HepG2 (cell line): Measurements from ENCODE around the gene KCNS1. TPM values are rescaled to one million over a fixed set of nuclear protein-coding genes. Genes with fewer than 3 reads are reported as not detected.

Source experiments
- ATAC-seq: fragments of 200-7000 bp; cut with Tn5 transposase; 3 replicates; pipeline ENCODE4 v1.9.1; 2020; ENCODE audit warnings: mild to moderate bottlenecking, moderate library complexity
- BruUV-seq: library from RNA; stranded (reverse); fragments of 400-500 nt; replicated peaks from 2 replicates; lab custom pipeline; 2021; lab: Mats Ljungman, UMichigan
- CTCF ChIA-PET: fragments of 300-600 bp; formaldehyde crosslinking; extraction: SDS; loops from one replicate; lab custom pipeline; 2021; ENCODE audit warnings: low total read pairs, inconsistent platforms, low intra/inter-chr PET ratio; lab: Yijun Ruan, JAX
- POLR2A ChIA-PET: fragments of 350-600 bp; sonication (Branson Sonifier 250); formaldehyde crosslinking; loops from one replicate; lab custom pipeline; 2020; ENCODE audit warnings: antibody characterized with exemption, inconsistent platforms; lab: Yijun Ruan, JAX
- DNase-seq: peaks from one replicate; pipeline ENCODE4 v3.0.0-alpha.2; 2015; ENCODE audit warnings: low spot score
- FAIRE-seq: peaks from 3 replicates; lab custom pipeline; 2011; peaks lifted over from hg19 to GRCh38; lab: Jason Lieb, UNC
- H2AFZ ChIP-seq: one replicate; pipeline ENCODE4 v1.6.1; 2011; ENCODE audit warnings: low read length, inconsistent platforms
- H3K27ac ChIP-seq: fragments of 300-600 bp; 3 replicates; pipeline ENCODE4 v1.8.0; 2011; ENCODE audit warnings: mixed run types, mild to moderate bottlenecking, mixed read lengths, low read length, inconsistent platforms; ENCODE audit not compliant: insufficient read depth; ENCODE audit errors: extremely low read length
- H3K27me3 ChIP-seq, 2 experiments: fragments of 200-600 bp in 1 of 2; 2 replicates in 1 of 2; 3 replicates in 1 of 2; pipeline versions ENCODE4 v1.6.0 to v1.8.0; 2011; ENCODE audit warnings: low read length in 2 of 2, mild to moderate bottlenecking in 2 of 2, moderate library complexity in 2 of 2, inconsistent platforms in 1 of 2; ENCODE audit not compliant: insufficient read depth in 2 of 2, control insufficient read depth in 1 of 2
- H3K36me3 ChIP-seq, 2 experiments: fragments of 200-600 bp in 1 of 2; replicated peaks in 1 of 2; 2 replicates in 1 of 2; 3 replicates in 1 of 2; pipeline versions ENCODE4 v1.5.1 to v1.8.0; 2011; ENCODE audit warnings: low read length in 2 of 2, inconsistent platforms in 1 of 2; ENCODE audit not compliant: insufficient read depth in 2 of 2, control insufficient read depth in 1 of 2
- H3K4me1 ChIP-seq: 2 replicates; pipeline ENCODE4 v1.5.1; 2012; ENCODE audit warnings: low read length, inconsistent platforms; ENCODE audit not compliant: insufficient read depth
- H3K4me2 ChIP-seq: 2 replicates; pipeline ENCODE4 v1.6.0; 2011; ENCODE audit warnings: low read depth, low read length, inconsistent platforms
- H3K4me3 ChIP-seq, 3 experiments: fragments of 200-600 bp in 1 of 3; sonication (generic), shearing (Covaris generic) in 1 of 3; replicated peaks in 1 of 3; 2 replicates each; pipeline ENCODE4 v1.5.1; 2011 to 2016; ENCODE audit warnings: low read length in 3 of 3, inconsistent platforms in 2 of 3, low read depth in 2 of 3, mild to moderate bottlenecking in 2 of 3, control low read depth in 1 of 3, mixed read lengths in 1 of 3; ENCODE audit not compliant: insufficient read depth in 1 of 3
- H3K79me2 ChIP-seq: one replicate; pipeline ENCODE4 v1.6.1; 2011; ENCODE audit warnings: low read length, inconsistent platforms; ENCODE audit not compliant: insufficient read depth
- H3K9ac ChIP-seq: 2 replicates; pipeline ENCODE4 v1.6.0; 2011; ENCODE audit warnings: mild to moderate bottlenecking, low read depth, low read length, inconsistent platforms; ENCODE audit not compliant: insufficient read depth
- H3K9me3 ChIP-seq: 2 replicates; pipeline ENCODE4 v1.5.1; 2012; ENCODE audit warnings: mild to moderate bottlenecking, low read length
- H4K20me1 ChIP-seq: 2 replicates; pipeline ENCODE4 v1.6.0; 2011; ENCODE audit warnings: inconsistent platforms, mild to moderate bottlenecking, low read length, moderate library complexity; ENCODE audit not compliant: insufficient read depth
- HES4 ChIP-seq: sonication (generic); formaldehyde crosslinking; IDR thresholded peaks from 2 replicates; pipeline ENCODE4 v1.9.0; 2021; ENCODE audit warnings: mild to moderate bottlenecking, missing genetic modification reagents, borderline replicate concordance
- MBD4 ChIP-seq: IDR thresholded peaks from 2 replicates; pipeline ENCODE4 v1.6.1; 2012; ENCODE audit warnings: low read length, inconsistent platforms, borderline replicate concordance
- MTA1 ChIP-seq: sonication (generic); formaldehyde crosslinking; IDR thresholded peaks from 2 replicates; pipeline ENCODE4 v1.4.0; 2020; ENCODE audit warnings: missing genetic modification reagents, mild to moderate bottlenecking, borderline replicate concordance
- MTERF4 ChIP-seq: sonication (generic); formaldehyde crosslinking; IDR thresholded peaks from 2 replicates; pipeline ENCODE4 v1.8.0; 2023; ENCODE audit warnings: mild to moderate bottlenecking, missing genetic modification reagents
- ZNF709 ChIP-seq: sonication (generic); formaldehyde crosslinking; IDR thresholded peaks from 2 replicates; pipeline ENCODE4 v1.5.0; 2020; ENCODE audit warnings: mild to moderate bottlenecking, missing genetic modification reagents
- WGBS: methylation state at CpG from one replicate; pipeline ENCODE4 v1.1.6; 2017; ENCODE audit warnings: low lambda C conversion rate; 5-methylcytosine and 5-hydroxymethylcytosine counted together
- in situ Hi-C: cut with HindIII; loops from 2 replicates; pipeline ENCODE4 v1.10.0; 2017; ENCODE audit warnings: low pct_unique_long_range_greater_than_20kb; ENCODE audit not compliant: extremely low pct_ligation_motif_present
- intact Hi-C: fragments of 100-400 bp; cut with micrococcal nuclease; formaldehyde crosslinking; loops from one replicate; pipeline ENCODE4 v1.10.0; 2022; ENCODE audit not compliant: unreplicated experiment
- polyA plus RNA-seq, 8 experiments: library from polyadenylated mRNA; depleted of rRNA in 3 of 8; stranded (reverse) in 7 of 8; unstranded in 1 of 8; fragments of >200 nt; fragmentation: Illumina TruSeq in 4 of 8; extraction: Trizol in 4 of 8; gene quantifications; 2 replicates each; pipeline versions ENCODE4 v1.2.1 to v1.2.3, GENCODE V29; 2011 to 2016; ENCODE audit warnings: low read depth in 4 of 8, missing spikeins in 1 of 8, mixed read lengths in 1 of 8; ENCODE audit not compliant: insufficient read depth in 1 of 8
- total RNA-seq, 5 experiments: library from RNA; depleted of rRNA; stranded (reverse); fragments of >200 nt; fragmentation: Illumina TruSeq; extraction: Trizol; gene quantifications; 2 replicates each; pipeline ENCODE4 v1.2.3, GENCODE V29; 2016; ENCODE audit warnings: low read depth in 1 of 5

KCNS1 gene
- total and polyA plus RNA-seq, 2 of the 13 experiments (the other 11 are each of a cell fraction or from before 2014, with no cell fraction given): 0.03 TPM; not detected in 1

GRCh38 chr20:45094864-45095574 is 5.9 kb downstream of the KCNS1 start:
- 0 out of 2 replicates have a peak, but pooled peaks have one; percentile 51 for TF ChIP-seq ZNF709 (CRISPR knock-in tag)
- no peak for TF ChIP-seq MBD4
- 0 out of 2 replicates have a peak, but pooled peaks have one; percentile 41 for TF ChIP-seq HES4 (CRISPR knock-in tag)
- TF ChIP-seq MTERF4 (CRISPR knock-in tag): 0 out of 2 replicates have a peak, but pooled peaks have one; percentile 50
- TF ChIP-seq MTA1: 0 out of 2 replicates have a peak, but pooled peaks have one; percentile 26
- BruUV-seq: no TSS peak
- H3K79me2 ChIP-seq: no peaks in the 10 kb centered on the region
- intact Hi-C loops: loop anchor here (1.0 kb wide), 2 partner anchors 51 to 84 kb away; no protein-coding TSS in a partner anchor
- in situ Hi-C loops: loop anchor here (10.0 kb wide), 1 partner anchor 50 kb away; no protein-coding TSS in a partner anchor
- H3K9me3 ChIP-seq: no peaks in the 10 kb centered on the region
- ChIA-PET CTCF (interaction anchor here (2.2 to 3.0 kb wide), 3 partner anchors 14 to 84 kb away, joined by 15 to 47 read pairs (median 16); no protein-coding TSS in a partner anchor), POLR2A (interaction anchor here (1.3 kb wide), 1 partner anchor 51 kb away, joined by 7 read pairs; no protein-coding TSS in a partner anchor)
- no peaks in the 10 kb centered on the region for H4K20me1 ChIP-seq
- FAIRE-seq (no peak), ATAC-seq (no peak), DNase-seq (no peak)
- no peak overlapping the region for H3K4me3 ChIP-seq
- no peak overlapping the region for H3K9ac ChIP-seq
- H3K4me2 ChIP-seq: no peak overlapping the region
- no peaks in the 10 kb centered on the region for H3K36me3 ChIP-seq
- 56% methylated on average over 10 of the region's 11 CpGs for WGBS
- H3K27me3 ChIP-seq: peaks cover 0 to 13% of the 10 kb centered on the region in 2 experiments; a peak in 3 of 5 replicates
- H3K27ac ChIP-seq: no peak overlapping the region
- H2AFZ ChIP-seq: no peak overlapping the region
- H3K4me1 ChIP-seq: no peaks in the 10 kb centered on the region
